Measurements from ENCODE around the gene CDV3.
A peak's percentile ranks its signal among the peaks of the same experiment; 100 is the strongest.
"Not testable (repeated sequence)": the region's sequence is repeated elsewhere in the genome, so short reads cannot be mapped to it uniquely, and the experiment has no call there.

The CDV3 gene, protein sequence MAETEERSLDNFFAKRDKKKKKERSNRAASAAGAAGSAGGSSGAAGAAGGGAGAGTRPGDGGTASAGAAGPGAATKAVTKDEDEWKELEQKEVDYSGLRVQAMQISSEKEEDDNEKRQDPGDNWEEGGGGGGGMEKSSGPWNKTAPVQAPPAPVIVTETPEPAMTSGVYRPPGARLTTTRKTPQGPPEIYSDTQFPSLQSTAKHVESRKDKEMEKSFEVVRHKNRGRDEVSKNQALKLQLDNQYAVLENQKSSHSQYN

DNA sequence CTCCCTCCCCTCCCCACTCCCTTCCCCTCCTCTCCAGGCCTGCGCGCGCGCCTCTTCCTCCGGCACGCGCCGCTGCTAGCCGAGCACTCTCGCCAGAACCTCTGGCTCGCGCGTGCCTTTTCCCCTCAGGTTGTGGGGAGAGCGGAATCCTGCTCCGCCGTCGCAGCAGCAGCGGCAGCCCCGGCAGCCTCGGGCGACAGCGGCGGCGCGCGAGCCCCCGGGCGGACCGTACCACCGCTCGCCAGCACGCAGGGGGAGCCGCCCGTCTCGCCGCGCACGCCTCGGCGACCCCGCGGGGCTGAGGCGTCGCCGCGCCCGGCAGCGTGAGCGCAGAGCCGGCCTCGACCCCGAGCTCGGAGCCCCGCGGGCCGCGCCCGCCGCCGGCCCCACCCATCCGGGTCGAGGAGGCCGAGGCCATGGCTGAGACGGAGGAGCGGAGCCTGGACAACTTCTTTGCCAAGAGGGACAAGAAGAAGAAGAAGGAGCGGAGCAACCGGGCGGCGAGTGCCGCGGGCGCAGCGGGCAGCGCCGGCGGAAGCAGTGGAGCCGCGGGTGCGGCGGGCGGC, at the start of gene CDV3:
Gene CDV3 (plus strand): TSS at position 58 of the 566 bp plus-strand sequence. CDS start 359 bp downstream, at position 417.
- Mint-ChIP-seq H3K4me1 (peaks cover 55% of the 10 kb centered on the region), H3K27ac (peak within 1 kb of the TSS; percentile 97), H3K9me3 (no peaks in the 10 kb centered on the region), H3K36me3 (peaks cover 58% of the 10 kb centered on the region), H3K4me3 (peak within 1 kb of the TSS; percentile 90)
- ATAC-seq = peak; percentile 64
- no peak for DNase-seq (ENCODE audit: low spot score in 2 of 2)

DNA sequence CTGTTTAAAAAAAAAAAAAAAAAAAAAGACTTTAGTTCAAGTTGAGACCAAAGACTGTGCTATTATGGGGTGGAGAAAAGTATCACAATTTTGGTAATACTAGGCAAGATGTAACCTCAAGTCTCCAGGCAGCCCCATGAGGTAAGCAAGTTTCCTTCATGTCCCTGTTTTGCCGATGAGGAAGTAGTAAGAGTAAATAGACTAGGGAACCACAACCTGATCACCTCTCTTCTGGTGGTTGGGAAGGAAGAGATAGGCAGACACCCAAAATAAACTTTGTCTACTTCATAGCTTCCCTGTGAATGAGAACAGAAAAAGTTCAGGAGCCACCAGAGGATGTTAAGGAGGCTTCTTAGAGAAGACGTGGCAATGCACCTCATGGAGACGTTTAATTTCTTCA, 49.7 kb upstream of the CDV3 start:
- H3K36me3 Mint-ChIP-seq; H3K4me3 Mint-ChIP-seq; DNase-seq (ENCODE audit: low spot score in 2 of 2); ATAC-seq; H3K9me3 Mint-ChIP-seq; H3K27ac Mint-ChIP-seq; H3K4me1 Mint-ChIP-seq: not testable (repeated sequence)

DNA sequence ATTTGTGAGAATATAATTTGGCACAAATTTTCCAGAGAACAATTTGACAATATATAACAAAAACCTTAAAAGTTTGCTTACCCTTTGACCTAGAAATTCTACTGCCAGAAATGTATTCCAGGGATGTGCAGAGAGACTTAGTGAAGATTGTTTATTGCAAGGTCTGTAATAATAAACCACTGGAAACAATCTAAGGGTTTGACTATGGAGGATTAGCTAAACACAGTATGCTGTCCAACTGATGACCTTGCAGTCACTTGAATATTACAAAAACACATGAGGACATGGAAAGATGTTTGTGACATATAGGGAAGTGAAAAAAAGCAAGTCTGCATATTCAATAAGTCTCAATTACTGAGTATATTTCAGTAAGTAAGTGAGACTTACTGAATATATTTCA, 48.1 kb upstream of the CDV3 start:
- no peak overlapping the region for H3K27ac Mint-ChIP-seq
- no peak overlapping the region for H3K4me3 Mint-ChIP-seq
- no peaks in the 10 kb centered on the region for H3K36me3 Mint-ChIP-seq
- peaks cover 2% of the 10 kb centered on the region for H3K9me3 Mint-ChIP-seq
- no peak for ATAC-seq
- no peaks in the 10 kb centered on the region for H3K4me1 Mint-ChIP-seq
- no peak for DNase-seq (ENCODE audit: low spot score in 2 of 2)

DNA sequence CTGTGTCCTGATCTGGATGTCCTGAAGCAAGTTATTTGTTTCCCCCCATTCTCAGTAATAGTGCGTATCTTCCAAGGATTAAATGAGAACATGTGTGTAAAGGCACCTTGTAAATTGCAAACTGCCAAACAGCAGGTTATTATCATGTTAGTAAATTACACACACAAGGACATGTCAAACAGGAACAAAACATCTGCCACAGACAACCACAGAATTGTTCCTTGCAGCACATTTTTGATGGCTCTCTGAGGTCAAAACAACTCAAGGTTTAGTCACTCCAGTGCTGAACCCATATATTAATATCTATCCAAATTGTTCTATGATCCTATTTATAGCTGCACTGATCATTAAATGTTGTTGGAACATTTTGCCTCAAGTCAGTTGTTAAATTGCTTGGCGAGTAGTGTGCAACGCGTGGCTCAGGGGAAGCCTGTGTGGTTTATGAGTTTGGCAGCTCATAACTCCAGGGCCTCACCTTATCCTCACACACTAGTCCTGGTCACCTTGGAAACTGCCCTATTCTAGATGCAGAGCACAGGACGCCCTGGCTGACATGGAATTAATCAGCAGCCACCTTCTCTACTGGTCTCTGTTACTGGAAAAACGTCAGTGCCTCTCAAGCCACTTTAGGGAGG, 46.3 kb upstream of the CDV3 start:
- no peak overlapping the region for H3K27ac Mint-ChIP-seq
- no peaks in the 10 kb centered on the region for H3K36me3 Mint-ChIP-seq
- no peak overlapping the region for H3K4me3 Mint-ChIP-seq
- no peak for DNase-seq (ENCODE audit: low spot score in 2 of 2)
- ATAC-seq = no peak
- H3K9me3 Mint-ChIP-seq = peaks cover 2% of the 10 kb centered on the region
- H3K4me1 Mint-ChIP-seq = no peaks in the 10 kb centered on the region

DNA sequence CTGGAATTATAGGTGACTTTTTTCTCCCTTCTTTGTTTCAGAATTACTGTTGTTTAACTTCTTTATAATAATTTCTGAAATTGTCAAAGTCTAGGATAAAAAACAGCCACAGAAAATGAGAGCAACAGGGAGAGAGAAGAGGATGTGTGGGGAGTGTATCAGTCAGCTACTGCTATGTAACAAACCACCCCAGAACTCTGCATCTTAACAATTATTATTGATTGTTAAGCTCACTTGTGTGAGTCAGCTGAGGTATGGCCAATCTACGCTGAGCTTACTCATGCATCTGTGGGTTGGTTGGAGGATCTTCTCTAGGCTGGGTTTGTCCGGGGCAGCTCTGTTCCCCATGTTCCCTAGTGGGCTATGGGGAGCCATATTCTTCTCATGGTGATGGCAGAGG, 43.7 kb upstream of the CDV3 start:
- Mint-ChIP-seq H3K27ac (no peak overlapping the region), H3K36me3 (no peaks in the 10 kb centered on the region), H3K4me1 (no peaks in the 10 kb centered on the region), H3K4me3 (no peak overlapping the region), H3K9me3 (peaks cover 2% of the 10 kb centered on the region)
- ATAC-seq = no peak
- no peak for DNase-seq (ENCODE audit: low spot score in 2 of 2)

DNA sequence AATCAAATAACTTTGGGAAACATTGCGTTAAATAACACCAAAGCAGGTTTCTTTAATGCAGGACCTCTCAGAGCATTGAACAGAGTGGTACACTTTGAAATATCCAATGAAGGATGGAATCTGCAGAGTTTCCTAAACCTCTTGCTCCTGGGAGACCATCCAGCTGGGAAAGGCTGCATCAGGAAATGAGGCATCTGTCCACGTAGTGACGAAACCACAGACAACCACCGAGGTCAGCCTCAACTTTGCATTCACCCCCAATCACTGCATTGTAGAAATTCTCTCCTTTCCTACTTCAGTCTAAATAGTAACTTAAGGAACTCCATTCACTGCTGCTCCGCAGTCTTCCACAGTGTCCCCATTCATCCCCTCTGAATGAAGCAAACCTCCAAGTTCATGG, 41.5 kb upstream of the CDV3 start:
- ATAC-seq (no peak), DNase-seq (ENCODE audit: low spot score in 2 of 2) (no peak)
- Mint-ChIP-seq H3K36me3 (no peaks in the 10 kb centered on the region), H3K4me3 (no peak overlapping the region), H3K27ac (no peak overlapping the region), H3K9me3 (peaks cover 2% of the 10 kb centered on the region), H3K4me1 (no peaks in the 10 kb centered on the region)

DNA sequence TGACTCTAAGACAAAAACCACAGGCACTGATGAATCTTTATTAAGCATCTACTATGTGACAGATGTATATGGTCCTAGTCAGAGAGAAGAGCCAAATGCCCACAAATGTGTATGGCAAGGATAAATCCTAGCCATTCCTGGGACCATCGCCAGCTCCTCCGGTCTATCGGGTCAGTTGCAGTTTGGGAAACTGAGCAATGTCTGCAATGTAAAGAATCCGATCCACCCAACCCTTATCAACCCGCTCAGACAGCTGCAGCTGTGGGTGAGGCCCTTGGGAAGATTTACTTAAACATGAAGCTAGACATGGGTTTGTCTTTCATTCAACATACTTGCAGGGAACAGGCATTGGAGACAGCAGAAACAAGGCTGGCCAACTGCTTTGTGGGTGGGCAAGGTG, 40.5 kb upstream of the CDV3 start:
- Mint-ChIP-seq H3K36me3 (no peaks in the 10 kb centered on the region), H3K4me1 (no peaks in the 10 kb centered on the region), H3K9me3 (peaks cover 2% of the 10 kb centered on the region), H3K4me3 (no peak overlapping the region), H3K27ac (no peak overlapping the region)
- no peak for ATAC-seq
- no peak for DNase-seq (ENCODE audit: low spot score in 2 of 2)

DNA sequence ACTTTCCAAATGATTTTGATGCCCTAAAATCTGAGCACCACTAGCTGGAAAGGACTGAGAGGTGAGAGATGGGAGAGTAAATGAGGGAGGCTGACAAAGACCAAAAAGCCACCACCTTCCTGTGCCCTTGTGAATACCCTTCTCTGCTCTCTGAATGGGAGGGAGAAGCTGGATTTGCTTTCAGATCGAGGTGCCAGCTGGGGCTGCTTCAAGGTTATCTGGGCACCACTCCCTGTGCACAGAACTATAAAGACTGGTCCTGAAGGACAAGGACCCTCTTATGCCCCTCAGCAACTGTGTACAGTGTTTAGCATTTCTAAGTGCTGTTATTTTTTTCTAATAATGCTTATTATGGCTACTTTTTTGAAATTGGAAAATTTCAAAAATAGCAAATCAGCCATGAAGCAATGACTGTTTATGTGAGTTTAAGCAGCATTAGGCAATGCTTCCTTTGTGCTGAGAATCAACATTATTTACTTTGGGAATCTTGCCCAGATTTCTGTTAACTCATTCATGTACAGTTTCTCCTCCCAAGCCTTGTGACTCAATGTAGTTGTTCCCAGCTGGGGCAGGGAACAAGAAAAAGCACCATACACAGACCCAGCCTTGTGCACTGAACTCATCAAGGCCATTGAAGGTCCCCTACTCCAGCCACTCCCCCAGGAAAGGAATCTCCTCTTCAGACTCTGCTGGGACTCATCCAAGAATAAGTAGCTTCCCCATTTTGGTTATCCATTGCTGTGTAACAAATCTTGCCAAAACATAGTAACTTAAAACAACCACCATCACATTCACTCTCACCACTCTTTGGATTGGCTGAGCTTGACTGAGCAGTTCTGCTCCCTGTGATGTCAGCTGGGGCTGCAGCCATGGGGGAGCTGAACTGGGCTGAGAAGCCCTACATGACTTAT, 37.3 kb upstream of the CDV3 start:
- Mint-ChIP-seq H3K4me3 (no peak overlapping the region), H3K27ac (no peak overlapping the region), H3K9me3 (no peaks in the 10 kb centered on the region), H3K36me3 (no peaks in the 10 kb centered on the region), H3K4me1 (peaks cover 7% of the 10 kb centered on the region)
- DNase-seq (ENCODE audit: low spot score in 2 of 2) (no peak), ATAC-seq (no peak)

DNA sequence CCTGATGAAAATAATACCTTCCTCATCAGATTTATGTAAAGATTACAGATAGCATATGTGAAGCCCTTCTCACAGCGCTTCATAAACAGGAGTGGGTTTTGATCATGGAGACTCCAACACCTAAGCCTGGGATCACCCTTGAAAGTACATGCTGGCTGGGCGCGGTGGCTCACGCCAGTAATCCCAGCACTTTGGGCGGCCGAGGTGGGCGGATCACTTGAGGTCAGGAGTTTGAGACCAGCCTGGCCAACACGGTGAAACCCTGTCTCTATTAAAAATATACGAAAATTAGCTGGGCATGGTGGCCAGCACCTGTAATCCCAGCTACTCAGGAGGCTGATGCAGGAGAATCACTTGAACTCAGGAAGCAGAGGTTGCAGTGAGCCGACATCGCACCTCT, 36.4 kb upstream of the CDV3 start:
- not testable (repeated sequence) for ATAC-seq; H3K4me3 Mint-ChIP-seq; H3K27ac Mint-ChIP-seq; DNase-seq (ENCODE audit: low spot score in 2 of 2); H3K9me3 Mint-ChIP-seq; H3K36me3 Mint-ChIP-seq; H3K4me1 Mint-ChIP-seq

DNA sequence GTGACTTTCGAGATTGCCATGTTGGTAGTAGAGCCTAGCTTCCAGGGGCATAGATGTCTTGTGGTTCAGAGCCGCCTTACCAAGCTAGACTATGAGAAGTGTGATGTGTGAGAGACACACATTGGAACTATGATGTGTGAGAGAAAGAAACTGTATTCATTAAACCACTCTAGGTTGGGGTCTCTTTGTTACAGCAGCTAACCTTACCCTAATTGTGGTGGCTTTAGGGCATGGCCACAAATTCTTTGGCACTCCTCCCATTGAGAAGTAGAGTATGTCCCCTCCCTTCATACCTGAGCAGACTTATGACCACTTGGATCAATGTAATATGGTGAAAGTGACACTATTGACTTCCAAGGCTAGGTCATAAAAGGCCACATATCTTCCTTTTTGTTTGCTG, 35.3 kb upstream of the CDV3 start:
- Mint-ChIP-seq H3K4me1 (peaks cover 9% of the 10 kb centered on the region), H3K4me3 (no peak overlapping the region), H3K36me3 (no peaks in the 10 kb centered on the region), H3K9me3 (no peaks in the 10 kb centered on the region), H3K27ac (no peak overlapping the region)
- DNase-seq (ENCODE audit: low spot score in 2 of 2) = no peak
- ATAC-seq = no peak

DNA sequence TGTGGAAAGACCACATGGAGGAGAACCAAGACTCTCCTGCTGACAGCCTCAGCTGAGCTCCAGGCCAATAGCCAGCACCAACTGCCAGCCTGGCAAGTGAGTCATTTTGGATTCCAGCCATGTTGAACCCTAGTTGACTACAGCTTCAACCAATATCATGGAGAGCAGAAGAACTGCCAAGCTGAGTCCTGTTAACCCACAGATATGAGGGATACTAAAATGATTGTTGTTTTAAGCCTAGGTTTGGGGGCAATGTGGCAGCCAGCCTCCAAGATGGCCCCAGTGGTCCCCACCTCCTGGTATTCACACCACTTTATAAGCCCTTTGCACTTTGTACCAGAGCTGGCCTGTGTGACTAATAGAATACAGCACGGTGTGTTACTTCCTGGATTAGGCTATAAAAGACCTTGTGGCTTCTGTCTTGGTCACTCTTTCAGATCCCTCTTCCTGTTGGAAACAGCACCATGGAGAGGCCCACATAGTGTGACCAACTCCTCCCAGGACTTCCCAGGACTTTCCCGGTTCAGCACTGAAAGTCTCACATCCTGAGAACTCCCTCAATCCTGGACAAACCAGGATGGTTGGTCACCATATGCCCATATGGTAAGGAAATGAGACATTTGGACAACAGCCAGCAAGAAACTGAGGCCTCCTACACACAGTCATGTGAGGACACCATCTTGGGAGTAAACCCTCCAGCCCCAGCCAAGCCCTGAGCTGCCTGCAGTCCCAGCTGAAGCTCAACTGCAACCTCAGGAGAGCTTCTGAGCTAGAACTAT, 32.4 kb upstream of the CDV3 start:
- Mint-ChIP-seq H3K4me3 (no peak overlapping the region), H3K9me3 (no peaks in the 10 kb centered on the region), H3K4me1 (peaks cover 9% of the 10 kb centered on the region), H3K27ac (no peak overlapping the region), H3K36me3 (no peaks in the 10 kb centered on the region)
- ATAC-seq (peak; percentile 61), DNase-seq (ENCODE audit: low spot score in 2 of 2) (no peak)

DNA sequence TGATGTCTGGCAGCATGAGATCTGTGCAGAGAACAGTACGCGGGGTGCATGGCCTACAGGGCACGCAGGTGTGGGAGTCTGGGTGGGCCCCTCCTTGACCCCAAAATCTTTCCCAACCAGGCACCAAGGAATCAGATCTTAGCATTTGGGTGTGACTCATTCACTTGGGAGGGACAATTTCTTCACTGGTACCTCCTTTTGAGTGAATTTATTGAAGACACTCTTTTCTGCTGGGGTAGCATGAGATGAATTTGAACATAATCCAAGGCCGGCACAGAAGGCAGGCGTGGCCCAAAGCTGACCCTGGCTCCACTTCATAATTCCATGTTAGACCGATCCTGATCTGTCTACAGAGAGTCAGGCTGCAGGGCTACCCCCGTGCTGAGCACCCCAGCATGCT, 30.6 kb upstream of the CDV3 start:
- Mint-ChIP-seq H3K9me3 (no peaks in the 10 kb centered on the region), H3K27ac (no peak overlapping the region), H3K36me3 (no peaks in the 10 kb centered on the region), H3K4me1 (peaks cover 9% of the 10 kb centered on the region), H3K4me3 (no peak overlapping the region)
- no peak for ATAC-seq
- DNase-seq (ENCODE audit: low spot score in 2 of 2) = no peak

DNA sequence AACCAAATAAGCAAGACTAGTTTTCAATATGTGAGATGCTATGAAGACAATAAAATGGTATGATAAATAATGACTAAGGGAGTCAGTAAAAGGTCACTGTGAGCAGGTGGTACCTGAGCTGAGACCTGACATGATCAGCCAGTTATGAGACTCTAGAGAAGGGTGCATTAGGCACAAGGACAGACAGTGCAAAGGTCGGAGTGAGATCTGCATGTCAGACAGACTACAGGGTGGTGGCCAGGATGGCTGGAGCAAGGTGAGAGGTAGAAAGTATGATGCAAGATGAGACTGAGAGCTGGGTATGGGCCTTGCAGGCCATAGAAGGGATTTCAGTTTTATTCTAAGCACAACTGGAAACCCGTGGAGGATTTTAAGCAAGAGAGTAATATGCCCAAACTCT, 28.5 kb upstream of the CDV3 start:
- not testable (repeated sequence) for DNase-seq (ENCODE audit: low spot score in 2 of 2); H3K9me3 Mint-ChIP-seq; H3K4me3 Mint-ChIP-seq; H3K4me1 Mint-ChIP-seq; H3K36me3 Mint-ChIP-seq; H3K27ac Mint-ChIP-seq; ATAC-seq

DNA sequence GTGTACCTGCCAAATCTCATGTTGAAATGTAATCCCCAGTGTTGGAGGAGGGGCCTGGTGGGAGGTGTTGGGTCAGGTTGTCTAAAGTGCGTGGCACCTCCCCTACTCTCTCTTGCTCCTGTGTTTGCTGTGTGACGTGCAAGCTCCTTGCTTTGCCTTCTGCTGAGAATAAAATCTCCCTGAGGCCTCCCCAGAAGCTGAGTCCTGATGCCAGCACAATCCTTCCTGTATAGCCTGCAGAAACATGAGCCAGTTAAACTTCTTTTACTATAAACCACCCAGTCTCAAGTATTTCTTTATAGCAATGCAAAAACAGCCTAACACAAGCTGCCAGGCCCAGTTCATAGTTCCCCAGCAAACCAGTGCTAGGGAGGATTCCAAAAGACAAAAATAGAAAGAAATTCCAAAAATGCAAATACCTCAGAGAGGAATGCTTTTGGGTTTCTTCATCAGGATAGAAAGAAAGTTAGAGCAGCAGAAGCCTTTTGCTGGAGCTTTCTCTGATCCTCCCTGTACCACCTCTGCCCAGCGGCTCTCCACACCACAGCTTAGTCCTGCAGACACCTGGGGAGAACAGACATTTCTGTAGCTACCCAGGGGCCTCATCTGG, 25.9 kb upstream of the CDV3 start:
- H3K4me3 Mint-ChIP-seq = no peak overlapping the region
- no peaks in the 10 kb centered on the region for H3K4me1 Mint-ChIP-seq
- H3K9me3 Mint-ChIP-seq = no peaks in the 10 kb centered on the region
- ATAC-seq (no peak), DNase-seq (ENCODE audit: low spot score in 2 of 2) (no peak)
- no peaks in the 10 kb centered on the region for H3K36me3 Mint-ChIP-seq
- no peak overlapping the region for H3K27ac Mint-ChIP-seq
